Measurements from ENCODE around the gene HEY2. TPM values are rescaled to one million over a fixed set of nuclear protein-coding genes. Genes with fewer than 3 reads are reported as not detected.
A peak's percentile ranks its signal among the peaks of the same experiment; 100 is the strongest.
"Not testable (repeated sequence)": the region's sequence is repeated elsewhere in the genome, so short reads cannot be mapped to it uniquely, and the experiment has no call there.

Gene HEY2
- total RNA-seq, 1 experiment from 2014 or later, result 6.6 TPM

DNA sequence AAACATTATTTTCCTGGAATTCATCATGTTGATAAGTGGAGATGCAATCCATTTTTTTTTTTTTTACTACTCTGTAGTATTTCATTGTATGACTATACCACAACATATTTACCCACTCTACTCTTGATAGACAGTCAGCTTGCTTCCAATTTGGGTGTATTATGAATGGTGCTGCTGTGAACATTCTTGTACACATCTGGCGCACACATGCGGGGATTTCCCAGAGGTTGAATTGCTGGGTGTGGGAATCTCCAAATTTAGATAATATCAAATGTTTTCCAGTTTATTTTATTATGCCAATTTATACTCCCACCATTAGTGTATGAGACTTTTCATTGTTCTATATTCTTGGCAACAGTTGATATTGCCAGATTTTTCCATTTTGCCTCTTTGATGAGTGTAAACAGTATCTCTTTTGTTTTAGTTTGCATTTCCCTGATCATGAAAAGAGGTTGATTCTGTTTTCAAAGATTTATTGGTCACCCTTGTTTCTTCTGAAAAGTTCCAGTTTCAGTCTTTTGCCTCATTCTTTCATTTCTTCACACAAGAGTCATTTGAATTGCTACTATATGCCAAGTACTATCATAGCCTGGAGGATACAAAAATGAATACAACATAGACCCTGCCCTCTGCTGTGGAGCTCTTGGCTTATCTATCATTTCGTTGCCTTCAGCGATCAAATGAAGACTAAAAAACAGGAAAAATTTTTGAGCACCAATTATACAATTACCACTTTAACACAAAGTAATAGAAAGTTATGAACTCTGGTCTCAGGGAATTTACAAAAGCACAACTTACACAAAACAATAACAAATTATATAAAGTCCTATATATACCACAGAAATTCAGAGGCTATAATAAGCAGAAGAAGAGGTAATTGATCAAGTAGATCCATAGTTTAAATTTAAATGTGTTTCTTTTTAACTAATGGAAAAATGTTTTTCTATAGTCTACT, 24.2 kb downstream of the HEY2 start:
- no CpG with 5 or more reads among the region's 4 CpGs for WGBS (ENCODE audit: extremely low coverage, insufficient read length, low lambda C conversion rate)

DNA sequence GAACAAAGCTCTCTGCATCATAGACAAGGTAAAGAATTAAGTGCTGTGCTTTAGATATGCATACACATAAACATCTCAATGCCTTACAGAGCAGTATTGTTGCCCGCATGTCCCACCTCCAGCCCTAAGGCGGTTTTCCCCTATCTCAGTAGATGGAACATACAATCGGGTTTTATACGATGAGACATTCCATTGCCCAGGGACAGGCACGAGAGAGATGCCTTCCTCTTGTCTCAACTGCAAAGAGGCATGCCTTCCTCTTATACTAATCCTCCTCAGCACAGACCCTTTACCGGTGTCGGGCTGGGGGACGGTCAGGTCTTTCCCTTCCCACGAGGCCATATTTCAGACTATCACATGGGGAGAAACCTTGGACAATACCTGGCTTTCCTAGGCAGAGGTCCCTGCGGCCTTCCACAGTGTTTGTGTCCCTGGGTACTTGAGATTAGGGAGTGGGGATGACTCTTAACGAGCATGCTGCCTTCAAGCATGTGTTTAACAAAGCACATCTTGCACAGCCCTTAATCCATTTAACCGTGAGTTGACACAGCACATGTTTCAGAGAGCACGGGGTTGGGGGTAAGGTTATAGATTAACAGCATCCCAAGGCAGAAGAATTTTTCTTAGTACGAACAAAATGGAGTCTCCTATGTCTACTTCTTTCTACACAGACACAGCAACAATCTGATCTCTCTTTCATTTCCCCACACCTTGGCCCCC, 26.8 kb downstream of the HEY2 start:
- H2BK5ac ChIP-seq (ENCODE audit: insufficient read length, low read length); H3K4me2 ChIP-seq (ENCODE audit: insufficient read depth, insufficient read length, low read length); H3K14ac ChIP-seq (ENCODE audit: insufficient read depth, low read length); H2BK120ac ChIP-seq (ENCODE audit: low read depth, low read length, poor library complexity, severe bottlenecking); H2BK20ac ChIP-seq (ENCODE audit: low read depth, low read length, poor library complexity, severe bottlenecking); H3K27me3 ChIP-seq (ENCODE audit: insufficient read depth, low read length); H3K56ac ChIP-seq (ENCODE audit: insufficient read length, low read depth, low read length); H3K27ac Mint-ChIP-seq; H3K9me3 ChIP-seq (ENCODE audit: control insufficient read depth, low read depth, low read length); H2BK15ac ChIP-seq (ENCODE audit: low read depth, low read length); H3K4me1 ChIP-seq (ENCODE audit: insufficient read depth, low read length); H3T11ph ChIP-seq (ENCODE audit: low read length); H3K23me2 ChIP-seq (ENCODE audit: insufficient read length, low read depth, low read length, poor library complexity, severe bottlenecking); H3K9ac ChIP-seq (ENCODE audit: extremely low read depth, insufficient read length, low read length); DNase-seq; H2BK12ac ChIP-seq (ENCODE audit: insufficient read length, low read depth, low read length); H4K20me1 ChIP-seq (ENCODE audit: control insufficient read depth, insufficient read depth, insufficient read length); H4K8ac ChIP-seq (replicated peaks; ENCODE audit: insufficient read length, low read depth, low read length); H3K27ac ChIP-seq (ENCODE audit: insufficient read length, low read depth, low read length); H2AK5ac ChIP-seq (ENCODE audit: insufficient read length, low read length); H4K5ac ChIP-seq (ENCODE audit: insufficient read length, low read depth, low read length); H3K23ac ChIP-seq (ENCODE audit: insufficient read length, low read depth, low read length); H3K79me2 ChIP-seq (ENCODE audit: insufficient read depth, low read length); H3K9me3 Mint-ChIP-seq; H3K27me3 Mint-ChIP-seq (ENCODE audit: low read depth); H2AFZ ChIP-seq (ENCODE audit: low read length); H4K91ac ChIP-seq (ENCODE audit: insufficient read length, low read depth, low read length); H3K79me1 ChIP-seq (ENCODE audit: insufficient read depth, low read depth, low read length, poor library complexity, severe bottlenecking); H3K36me3 Mint-ChIP-seq (ENCODE audit: insufficient read depth in 1 of 3, low read depth in 3 of 3); H3K18ac ChIP-seq (ENCODE audit: insufficient read length, low read depth, low read length); H3K4ac ChIP-seq (ENCODE audit: low read depth, low read length): not testable (repeated sequence)
- no CpG with 5 or more reads among the region's 14 CpGs for WGBS (ENCODE audit: extremely low coverage, insufficient read length, low lambda C conversion rate)
- H3K4me1 Mint-ChIP-seq, result peaks cover 20 to 21% of the 10 kb centered on the region in 2 experiments
- 0 out of 5 replicates have a peak overlapping the region, but pooled peaks of 1 of the 2 experiments have one; percentile 27 for H3K4me3 Mint-ChIP-seq

More for the DNA sequence above, 24.2 kb downstream of the HEY2 start:
- no peaks in the 10 kb centered on the region for H3K27me3 ChIP-seq (ENCODE audit: insufficient read depth, low read length)
- Mint-ChIP-seq H3K4me3 (no peak overlapping the region), H3K4me1 (peaks cover 20 to 21% of the 10 kb centered on the region in 2 experiments), H3K9me3 (peaks cover 4 to 8% of the 10 kb centered on the region in 2 experiments; a peak in 4 of 5 replicates), H3K27me3 (ENCODE audit: low read depth) (peaks cover 8% of the 10 kb centered on the region), H3K36me3 (ENCODE audit: insufficient read depth in 1 of 3, low read depth in 3 of 3) (peaks cover 0 to 4% (median 3%) of the 10 kb centered on the region in 3 experiments; a peak in 5 of 7 replicates), H3K27ac (no peak overlapping the region)
- H2BK12ac ChIP-seq (ENCODE audit: insufficient read length, low read depth, low read length), result no peak overlapping the region
- H2BK120ac ChIP-seq (ENCODE audit: low read depth, low read length, poor library complexity, severe bottlenecking), result no peak overlapping the region
- no peak overlapping the region for H2BK20ac ChIP-seq (ENCODE audit: low read depth, low read length, poor library complexity, severe bottlenecking)
- H2AK5ac ChIP-seq (ENCODE audit: insufficient read length, low read length), result no peak overlapping the region
- no peak overlapping the region for H4K91ac ChIP-seq (ENCODE audit: insufficient read length, low read depth, low read length)
- no peak overlapping the region for H3K4me2 ChIP-seq (ENCODE audit: insufficient read depth, insufficient read length, low read length)
- DNase-seq, result no peak
- H3K23ac ChIP-seq (ENCODE audit: insufficient read length, low read depth, low read length), result no peak overlapping the region
- H3K4ac ChIP-seq (ENCODE audit: low read depth, low read length), result no peak overlapping the region
- H3K23me2 ChIP-seq (ENCODE audit: insufficient read length, low read depth, low read length, poor library complexity, severe bottlenecking), result no peaks in the 10 kb centered on the region
- H3K18ac ChIP-seq (ENCODE audit: insufficient read length, low read depth, low read length), result no peak overlapping the region
- H3K9me3 ChIP-seq (ENCODE audit: control insufficient read depth, low read depth, low read length), result no peaks in the 10 kb centered on the region
- H3T11ph ChIP-seq (ENCODE audit: low read length), result no peak overlapping the region
- H3K79me1 ChIP-seq (ENCODE audit: insufficient read depth, low read depth, low read length, poor library complexity, severe bottlenecking), result no peaks in the 10 kb centered on the region
- no peak overlapping the region for H2AFZ ChIP-seq (ENCODE audit: low read length)
- TF ChIP-seq, protein P1, sequence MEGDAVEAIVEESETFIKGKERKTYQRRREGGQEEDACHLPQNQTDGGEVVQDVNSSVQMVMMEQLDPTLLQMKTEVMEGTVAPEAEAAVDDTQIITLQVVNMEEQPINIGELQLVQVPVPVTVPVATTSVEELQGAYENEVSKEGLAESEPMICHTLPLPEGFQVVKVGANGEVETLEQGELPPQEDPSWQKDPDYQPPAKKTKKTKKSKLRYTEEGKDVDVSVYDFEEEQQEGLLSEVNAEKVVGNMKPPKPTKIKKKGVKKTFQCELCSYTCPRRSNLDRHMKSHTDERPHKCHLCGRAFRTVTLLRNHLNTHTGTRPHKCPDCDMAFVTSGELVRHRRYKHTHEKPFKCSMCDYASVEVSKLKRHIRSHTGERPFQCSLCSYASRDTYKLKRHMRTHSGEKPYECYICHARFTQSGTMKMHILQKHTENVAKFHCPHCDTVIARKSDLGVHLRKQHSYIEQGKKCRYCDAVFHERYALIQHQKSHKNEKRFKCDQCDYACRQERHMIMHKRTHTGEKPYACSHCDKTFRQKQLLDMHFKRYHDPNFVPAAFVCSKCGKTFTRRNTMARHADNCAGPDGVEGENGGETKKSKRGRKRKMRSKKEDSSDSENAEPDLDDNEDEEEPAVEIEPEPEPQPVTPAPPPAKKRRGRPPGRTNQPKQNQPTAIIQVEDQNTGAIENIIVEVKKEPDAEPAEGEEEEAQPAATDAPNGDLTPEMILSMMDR (conservative IDR thresholded peaks at IDR 0.05), result no peak
- no peak overlapping the region for H4K5ac ChIP-seq (ENCODE audit: insufficient read length, low read depth, low read length)
- no peaks in the 10 kb centered on the region for H3K4me1 ChIP-seq (ENCODE audit: insufficient read depth, low read length)
- H3K56ac ChIP-seq (ENCODE audit: insufficient read length, low read depth, low read length), result no peak overlapping the region
- H3K79me2 ChIP-seq (ENCODE audit: insufficient read depth, low read length), result no peaks in the 10 kb centered on the region
- no peak overlapping the region for H2BK5ac ChIP-seq (ENCODE audit: insufficient read length, low read length)
- no peak overlapping the region for H3K9ac ChIP-seq (ENCODE audit: extremely low read depth, insufficient read length, low read length)
- H2BK15ac ChIP-seq (ENCODE audit: low read depth, low read length), result no peak overlapping the region
- no peak overlapping the region for H3K27ac ChIP-seq (ENCODE audit: insufficient read length, low read depth, low read length)
- H4K20me1 ChIP-seq (ENCODE audit: control insufficient read depth, insufficient read depth, insufficient read length), result no peaks in the 10 kb centered on the region
- H3K14ac ChIP-seq (ENCODE audit: insufficient read depth, low read length), result no peak overlapping the region
- no peak overlapping the region for H4K8ac ChIP-seq (replicated peaks; ENCODE audit: insufficient read length, low read depth, low read length)

Data from H9 (cell line).